SK-N-MC (cell line): ENCODE data around the gene ADARB1.

Experiments
- EZH2 ChIP-seq: fragments of 200-600 bp; sonication (generic); IDR thresholded peaks from one replicate; pipeline ENCODE4 v1.6.1; 2017; ENCODE audit warnings: antibody characterized with exemption
- FOXP2 ChIP-seq: optimal IDR thresholded peaks from 2 replicates; pipeline ENCODE3; 2011; ENCODE audit warnings: mild to moderate bottlenecking, moderate library complexity; ENCODE audit not compliant: insufficient read depth; ENCODE audit errors: extremely low read length, control extremely low read depth
- POLR2AphosphoS5 ChIP-seq: IDR thresholded peaks from 2 replicates; pipeline ENCODE4 v1.6.1; 2012; ENCODE audit warnings: mild to moderate bottlenecking, low read depth, low read length, borderline replicate concordance

- TF ChIP-seq POLR2AphosphoS5 (no peak), EZH2 (no peak), FOXP2 (no peak)
These were observed 69.5 kb downstream of the ADARB1 start for GRCh38 chr21:45143855-45144254.
